Activated gamma-delta T cell treated with Interleukin-2 at 50 U/mL for 16 hours (primary cell): Measurements from ENCODE around the gene HOXC5.
"Not testable (repeated sequence)": the region's sequence is repeated elsewhere in the genome, so short reads cannot be mapped to it uniquely, and the experiment has no call there.

Experiments used
- DNase-seq: peaks from one replicate; pipeline ENCODE4 v3.0.0-alpha.2; 2020

The HOXC5 gene

GRCh38 chr12:54035568-54036264 lies 2.9 kb downstream of the HOXC5 start:
- DNase-seq: no peak

GRCh38 chr12:54036620-54037359 lies 3.9 kb downstream of the HOXC5 start:
- no peak for DNase-seq

- DNase-seq: no peak
Observed at GRCh38 chr12:54037360-54038283, 4.8 kb downstream of the HOXC5 start.

GRCh38 chr12:54038284-54038870 lies 5.5 kb downstream of the HOXC5 start:
- DNase-seq: no peak

GRCh38 chr12:54038871-54039414 lies 6.1 kb downstream of the HOXC5 start:
- no peak for DNase-seq

GRCh38 chr12:54039417-54040147 lies 6.7 kb downstream of the HOXC5 start:
- no peak for DNase-seq

- DNase-seq: no peak
Observed at GRCh38 chr12:54040148-54040494, 7.3 kb downstream of the HOXC5 start.

GRCh38 chr12:54040648-54041047 lies 7.8 kb downstream of the HOXC5 start:
- no peak for DNase-seq

GRCh38 chr12:54041097-54041690 lies 8.3 kb downstream of the HOXC5 start:
- no peak for DNase-seq

- DNase-seq: not testable (repeated sequence)
Observed at GRCh38 chr12:54042033-54042432, 9.2 kb downstream of the HOXC5 start.

- no peak for DNase-seq
Observed at GRCh38 chr12:54042970-54043853, 10.4 kb downstream of the HOXC5 start.

GRCh38 chr12:54044425-54045103 lies 11.7 kb downstream of the HOXC5 start:
- no peak for DNase-seq

GRCh38 chr12:54045401-54045800 lies 12.6 kb downstream of the HOXC5 start:
- DNase-seq: no peak

- no peak for DNase-seq
Observed at GRCh38 chr12:54045868-54046521, 13.1 kb downstream of the HOXC5 start.

- no peak for DNase-seq
Observed at GRCh38 chr12:54046809-54047159, 13.9 kb downstream of the HOXC5 start.

GRCh38 chr12:54047160-54047963 lies 14.5 kb downstream of the HOXC5 start:
- DNase-seq: no peak

- DNase-seq: no peak
Observed at GRCh38 chr12:54047964-54048303, 15.1 kb downstream of the HOXC5 start.

- DNase-seq: no peak
Observed at GRCh38 chr12:54048406-54049093, 15.7 kb downstream of the HOXC5 start.
